ENCODE results near the gene UACA.
"Not testable (repeated sequence)": the region's sequence is repeated elsewhere in the genome, so short reads cannot be mapped to it uniquely, and the experiment has no call there.

Gene UACA

DNA sequence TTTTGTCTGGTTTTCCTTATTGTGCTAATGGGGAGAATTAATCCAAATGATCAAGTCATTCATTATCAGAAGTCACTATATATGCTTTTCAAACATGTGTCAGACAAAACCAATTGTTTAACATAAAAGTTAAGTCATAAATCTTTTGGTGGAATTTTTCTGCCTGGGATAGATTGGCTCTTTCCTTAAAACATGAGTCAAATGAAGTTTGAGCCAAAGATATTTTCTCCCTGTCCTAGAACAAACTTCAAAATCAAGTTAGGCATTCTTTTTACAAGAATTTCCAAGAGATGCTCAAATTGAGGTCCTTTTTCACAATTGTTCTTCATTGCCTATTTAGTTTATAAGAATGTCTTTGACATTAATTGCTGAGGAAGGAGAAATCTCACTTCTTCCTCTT lies 138.3 kb downstream of the UACA start:
- Mint-ChIP-seq H3K4me1 (peaks cover 6% of the 10 kb centered on the region), H3K27ac (no peak overlapping the region), H3K4me3 (no peak overlapping the region), H3K36me3 (no peaks in the 10 kb centered on the region), H3K27me3 (peaks cover 51% of the 10 kb centered on the region), H3K9me3 (peaks cover 12% of the 10 kb centered on the region)
- ATAC-seq: no peak

- H3K36me3 Mint-ChIP-seq: no peaks in the 10 kb centered on the region
- no peak overlapping the region for H3K4me3 Mint-ChIP-seq
- no peak for ATAC-seq
- H3K4me1 Mint-ChIP-seq: no peaks in the 10 kb centered on the region
- H3K9me3 Mint-ChIP-seq: peaks cover 11% of the 10 kb centered on the region
- peaks cover 38% of the 10 kb centered on the region for H3K27me3 Mint-ChIP-seq
- no peak overlapping the region for H3K27ac Mint-ChIP-seq
Measured at GRCh38 chr15:70618929-70619328, 144.4 kb downstream of the UACA start.

DNA sequence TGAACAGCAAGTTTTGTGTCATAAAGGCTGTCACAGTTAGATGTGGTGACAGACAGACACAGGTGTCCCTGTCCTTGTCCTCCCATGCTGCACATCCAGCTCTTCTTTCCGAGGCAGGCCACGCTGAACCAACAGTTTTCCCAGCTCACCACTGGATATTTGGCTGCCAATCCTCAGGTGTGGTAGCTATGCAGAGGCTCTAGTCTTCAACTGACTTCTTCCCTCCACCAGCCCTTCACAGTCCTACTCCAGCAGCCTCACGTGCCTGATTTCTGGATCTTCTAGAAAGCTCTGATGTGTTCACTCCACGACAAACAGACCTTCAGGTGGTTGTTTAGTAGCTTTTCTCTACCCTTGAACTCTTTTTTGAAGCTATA lies 145.5 kb downstream of the UACA start:
- peaks cover 33% of the 10 kb centered on the region for H3K27me3 Mint-ChIP-seq
- H3K4me3 Mint-ChIP-seq: no peak overlapping the region
- no peaks in the 10 kb centered on the region for H3K36me3 Mint-ChIP-seq
- H3K9me3 Mint-ChIP-seq: peaks cover 8% of the 10 kb centered on the region
- no peaks in the 10 kb centered on the region for H3K4me1 Mint-ChIP-seq
- no peak overlapping the region for H3K27ac Mint-ChIP-seq
- no peak for ATAC-seq

GRCh38 chr15:70617076-70617910 lies 146.1 kb downstream of the UACA start:
- peaks cover 33% of the 10 kb centered on the region for H3K27me3 Mint-ChIP-seq
- H3K27ac Mint-ChIP-seq: no peak overlapping the region
- no peak for ATAC-seq
- H3K4me1 Mint-ChIP-seq: no peaks in the 10 kb centered on the region
- no peak overlapping the region for H3K4me3 Mint-ChIP-seq
- peaks cover 5% of the 10 kb centered on the region for H3K9me3 Mint-ChIP-seq
- H3K36me3 Mint-ChIP-seq: no peaks in the 10 kb centered on the region

DNA sequence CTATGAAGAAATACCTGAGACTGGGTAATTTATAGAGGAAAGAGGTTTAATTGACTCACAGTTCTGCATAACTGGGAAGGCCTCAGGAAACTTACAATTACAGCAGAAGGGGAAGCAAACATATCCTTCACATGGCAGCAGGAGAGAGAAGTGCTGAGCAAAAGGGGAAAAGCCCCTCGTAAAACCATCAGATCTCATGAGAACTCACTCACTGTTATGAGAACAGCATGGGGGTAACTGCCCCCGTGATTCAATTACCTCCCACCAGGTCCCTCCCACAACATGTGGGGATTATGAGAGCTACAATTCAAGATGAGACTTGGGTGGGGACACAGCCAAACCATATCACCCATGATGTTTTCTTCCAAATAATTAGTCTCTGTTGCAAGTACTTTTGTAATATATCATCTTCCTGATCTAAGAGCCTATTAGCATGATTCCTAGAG lies 147.0 kb downstream of the UACA start:
- H3K4me1 Mint-ChIP-seq, H3K4me3 Mint-ChIP-seq, H3K36me3 Mint-ChIP-seq, ATAC-seq, H3K9me3 Mint-ChIP-seq, H3K27ac Mint-ChIP-seq: not testable (repeated sequence)
- H3K27me3 Mint-ChIP-seq: peaks cover 31% of the 10 kb centered on the region

GRCh38 chr15:70615435-70616310 lies 147.7 kb downstream of the UACA start:
- H3K9me3 Mint-ChIP-seq: no peaks in the 10 kb centered on the region
- peaks cover 25% of the 10 kb centered on the region for H3K27me3 Mint-ChIP-seq
- no peak for ATAC-seq
- H3K36me3 Mint-ChIP-seq: no peaks in the 10 kb centered on the region
- no peak overlapping the region for H3K4me3 Mint-ChIP-seq
- no peak overlapping the region for H3K27ac Mint-ChIP-seq
- H3K4me1 Mint-ChIP-seq: no peaks in the 10 kb centered on the region

- Mint-ChIP-seq H3K36me3 (no peaks in the 10 kb centered on the region), H3K9me3 (no peaks in the 10 kb centered on the region), H3K4me3 (no peak overlapping the region), H3K27ac (no peak overlapping the region), H3K4me1 (no peaks in the 10 kb centered on the region), H3K27me3 (peaks cover 22% of the 10 kb centered on the region)
- no peak for ATAC-seq
Measured at GRCh38 chr15:70614221-70614620, 149.1 kb downstream of the UACA start.

GRCh38 chr15:70613271-70613670 lies 150.1 kb downstream of the UACA start:
- no peak overlapping the region for H3K27ac Mint-ChIP-seq
- H3K4me1 Mint-ChIP-seq: no peaks in the 10 kb centered on the region
- H3K27me3 Mint-ChIP-seq: peaks cover 23% of the 10 kb centered on the region
- ATAC-seq: no peak
- H3K9me3 Mint-ChIP-seq: no peaks in the 10 kb centered on the region
- H3K36me3 Mint-ChIP-seq: no peaks in the 10 kb centered on the region
- H3K4me3 Mint-ChIP-seq: no peak overlapping the region

- Mint-ChIP-seq H3K4me3 (no peak overlapping the region), H3K27ac (no peak overlapping the region), H3K36me3 (no peaks in the 10 kb centered on the region), H3K27me3 (peaks cover 42% of the 10 kb centered on the region), H3K4me1 (no peaks in the 10 kb centered on the region), H3K9me3 (no peaks in the 10 kb centered on the region)
- ATAC-seq: no peak
Measured at GRCh38 chr15:70611286-70611685, 152.1 kb downstream of the UACA start.

DNA sequence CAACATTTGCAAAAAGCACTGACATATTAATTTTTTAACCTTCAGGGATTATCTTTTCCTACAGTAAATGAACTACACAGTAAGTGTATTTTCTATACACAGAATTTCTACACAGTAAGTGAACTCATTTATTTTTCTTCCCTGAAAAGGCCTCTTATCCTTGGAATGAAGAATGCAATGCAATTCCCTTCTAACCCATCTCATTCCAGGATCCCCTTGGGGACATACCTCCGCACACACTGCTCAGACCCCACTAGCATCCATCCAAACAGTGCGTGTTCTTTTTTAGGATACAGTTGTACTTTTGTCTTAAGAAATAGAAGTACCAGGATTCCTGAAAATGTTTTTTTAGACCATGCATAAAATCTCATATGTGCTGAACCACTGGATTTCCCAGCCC lies 152.8 kb downstream of the UACA start:
- no peaks in the 10 kb centered on the region for H3K4me1 Mint-ChIP-seq
- no peak overlapping the region for H3K27ac Mint-ChIP-seq
- no peaks in the 10 kb centered on the region for H3K36me3 Mint-ChIP-seq
- no peaks in the 10 kb centered on the region for H3K9me3 Mint-ChIP-seq
- peaks cover 39% of the 10 kb centered on the region for H3K27me3 Mint-ChIP-seq
- no peak overlapping the region for H3K4me3 Mint-ChIP-seq
- no peak for ATAC-seq

DNA sequence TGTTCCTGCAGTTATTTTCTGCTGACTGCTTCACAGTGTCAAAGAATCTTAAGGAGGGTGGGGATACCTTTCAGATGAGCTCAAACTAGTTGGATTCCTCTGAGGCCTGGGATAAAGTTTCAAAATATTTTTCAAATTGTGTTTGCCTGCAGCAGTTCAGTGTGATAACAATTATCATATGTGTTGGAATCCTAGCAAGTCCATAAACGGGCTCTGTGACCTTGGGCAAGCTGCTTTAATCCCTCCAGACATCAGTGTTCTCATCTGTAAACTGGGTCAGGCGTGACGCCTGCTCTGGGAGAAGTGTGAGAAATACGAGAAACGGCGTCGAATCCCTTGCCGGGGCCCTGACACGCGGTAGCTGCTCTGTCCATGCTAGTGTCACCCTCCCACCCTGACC lies 153.5 kb downstream of the UACA start:
- no peak for ATAC-seq
- no peaks in the 10 kb centered on the region for H3K9me3 Mint-ChIP-seq
- H3K27ac Mint-ChIP-seq: no peak overlapping the region
- no peaks in the 10 kb centered on the region for H3K4me1 Mint-ChIP-seq
- H3K27me3 Mint-ChIP-seq: peaks cover 32% of the 10 kb centered on the region
- no peak overlapping the region for H3K4me3 Mint-ChIP-seq
- no peaks in the 10 kb centered on the region for H3K36me3 Mint-ChIP-seq

DNA sequence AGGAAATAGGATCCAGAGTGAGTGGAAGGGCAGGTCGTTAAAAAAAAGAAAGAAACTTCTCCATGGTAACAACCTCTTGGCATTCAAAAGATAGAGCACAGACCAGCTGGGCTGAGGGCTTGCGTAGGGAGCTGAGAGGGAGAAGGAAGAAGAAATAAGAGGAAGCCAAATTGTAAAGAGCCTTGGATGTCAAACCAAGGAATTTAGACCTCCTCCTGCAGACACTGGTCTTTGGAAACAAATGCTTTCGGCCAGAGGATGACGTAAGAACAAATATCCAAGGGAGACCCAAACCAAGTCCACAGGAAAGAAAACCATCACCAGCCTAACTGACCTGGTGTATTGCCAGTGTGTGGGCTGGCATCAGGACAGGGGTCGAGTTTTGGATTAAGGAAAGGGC lies 155.2 kb downstream of the UACA start:
- Mint-ChIP-seq H3K27ac (no peak overlapping the region), H3K4me3 (no peak overlapping the region), H3K36me3 (no peaks in the 10 kb centered on the region), H3K9me3 (no peaks in the 10 kb centered on the region), H3K27me3 (peaks cover 21% of the 10 kb centered on the region), H3K4me1 (no peaks in the 10 kb centered on the region)
- no peak for ATAC-seq

GRCh38 chr15:70605606-70606410 lies 157.6 kb downstream of the UACA start:
- ATAC-seq: no peak
- Mint-ChIP-seq H3K36me3 (no peaks in the 10 kb centered on the region), H3K27ac (no peak overlapping the region), H3K4me3 (no peak overlapping the region), H3K9me3 (peaks cover 2% of the 10 kb centered on the region), H3K27me3 (peaks cover 21% of the 10 kb centered on the region), H3K4me1 (no peaks in the 10 kb centered on the region)

DNA sequence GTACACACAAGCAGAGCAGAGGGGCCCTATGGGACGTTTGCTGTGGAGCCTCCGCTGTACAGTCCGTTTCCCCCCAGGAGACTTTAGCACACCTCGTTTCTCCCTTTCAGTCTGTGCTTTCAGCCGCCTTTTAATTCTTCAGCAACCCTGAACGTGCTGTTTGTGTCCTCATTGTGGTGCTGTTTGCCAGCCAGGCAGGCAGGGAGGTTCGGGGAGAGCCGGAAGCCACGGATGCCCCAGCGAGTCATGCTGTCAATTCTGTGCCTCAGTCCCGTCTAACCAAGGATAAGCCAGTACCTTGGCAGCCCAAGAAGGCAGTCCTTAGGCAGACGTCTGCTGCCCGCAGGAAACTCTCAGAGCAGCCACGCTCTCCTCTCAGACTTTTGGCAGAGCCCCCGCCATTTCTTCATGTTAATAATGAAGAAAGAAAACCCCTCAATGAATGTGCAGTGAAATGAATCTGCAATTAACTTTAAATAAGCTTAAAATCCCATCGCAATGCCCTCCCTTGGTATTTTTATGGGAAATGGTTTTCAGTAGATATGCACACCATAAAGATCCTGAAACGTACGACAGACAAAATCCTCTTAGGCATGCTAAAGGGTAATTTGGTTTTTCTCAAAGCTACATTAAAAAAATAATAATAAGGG lies 158.6 kb downstream of the UACA start:
- Mint-ChIP-seq H3K4me1 (no peaks in the 10 kb centered on the region), H3K27me3 (peaks cover 21% of the 10 kb centered on the region), H3K9me3 (peaks cover 6% of the 10 kb centered on the region), H3K27ac (no peak overlapping the region), H3K4me3 (no peak overlapping the region), H3K36me3 (no peaks in the 10 kb centered on the region)
- ATAC-seq: no peak

All from stimulated activated memory B cell treated with anti-CD40 and anti-IgM and Interleukin-4, amounts not matched to agents 10 μg/mL and 1 μg/mL and 100 μg/mL, for 72 hours (primary cell).